CD4-positive, alpha-beta T cell (primary cell): ENCODE results near the gene NEK5. TPM values are rescaled to one million over a fixed set of nuclear protein-coding genes. Genes with fewer than 3 reads are reported as not detected.

Source experiments
- ATAC-seq: fragments of 200-7000 bp; cut with Tn5 transposase; one replicate; pipeline ENCODE4 v1.10.0; 2022; ENCODE audit warnings: mild to moderate bottlenecking; ENCODE audit not compliant: poor library complexity
- CTCF ChIA-PET: fragments of 350-600 bp; sonication (Branson Sonifier 250); formaldehyde crosslinking; loops from one replicate; lab custom pipeline; 2021; ENCODE audit warnings: antibody characterized with exemption, inconsistent platforms; lab: Charles Lee
- POLR2A ChIA-PET: fragments of 350-600 bp; sonication (Branson Sonifier 250); formaldehyde crosslinking; loops from one replicate; lab custom pipeline; 2021; ENCODE audit warnings: antibody characterized with exemption, inconsistent platforms; lab: Charles Lee
- DNase-seq, 14 experiments: peaks; one replicate each; pipeline ENCODE4 v3.0.0-alpha.2; 2013 to 2020; ENCODE audit warnings: mixed read lengths in 2 of 14
- H3K27ac ChIP-seq, 2 donors: one replicate each; pipeline versions ENCODE4 v1.5.1 to v1.7.0; 2013; ENCODE audit warnings: low read length in 2 of 2, low read depth in 1 of 2, mild to moderate bottlenecking in 1 of 2
- H3K27me3 ChIP-seq, 2 experiments: 1 replicate in 1 of 2; 2 replicates in 1 of 2; pipeline versions ENCODE4 v1.6.1 to v1.7.0; 2013; ENCODE audit warnings: low read length in 2 of 2, control low read depth in 1 of 2, mild to moderate bottlenecking in 1 of 2, moderate library complexity in 1 of 2; ENCODE audit not compliant: insufficient read depth in 2 of 2, control insufficient read depth in 1 of 2
- H3K36me3 ChIP-seq: one replicate; pipeline ENCODE4 v1.6.1; 2013; ENCODE audit warnings: low read length, control low read depth; ENCODE audit not compliant: insufficient read depth
- H3K4me1 ChIP-seq: one replicate; pipeline ENCODE4 v1.6.1; 2013; ENCODE audit warnings: low read length, control low read depth; ENCODE audit not compliant: insufficient read depth
- H3K4me3 ChIP-seq: one replicate; pipeline ENCODE4 v1.5.1; 2013; ENCODE audit warnings: mild to moderate bottlenecking, low read length, moderate library complexity
- H3K9me3 ChIP-seq, 2 experiments: 1 replicate in 1 of 2; 2 replicates in 1 of 2; pipeline versions ENCODE4 v1.6.1 to v1.7.0; 2013; ENCODE audit warnings: low read length in 2 of 2, mild to moderate bottlenecking in 2 of 2, control low read depth in 1 of 2, moderate library complexity in 1 of 2; ENCODE audit not compliant: control insufficient read depth in 1 of 2, insufficient read depth in 1 of 2
- H3K27ac Mint-ChIP-seq: one replicate; pipeline ENCODE4 v1.8.0; 2020; ENCODE audit warnings: mixed read lengths
- H3K27me3 Mint-ChIP-seq: one replicate; pipeline ENCODE4 v1.8.0; 2021; ENCODE audit warnings: mixed read lengths
- H3K36me3 Mint-ChIP-seq: one replicate; pipeline ENCODE4 v1.8.0; 2021; ENCODE audit warnings: low read depth, mixed read lengths
- H3K4me1 Mint-ChIP-seq: one replicate; pipeline ENCODE4 v1.8.0; 2021; ENCODE audit warnings: low read depth, mixed read lengths
- H3K4me3 Mint-ChIP-seq: one replicate; pipeline ENCODE4 v1.8.0; 2020; ENCODE audit warnings: mild to moderate bottlenecking, mixed read lengths
- H3K9me3 Mint-ChIP-seq: one replicate; pipeline ENCODE4 v1.8.0; 2020; ENCODE audit warnings: mixed read lengths
- intact Hi-C, 2 experiments: fragments of 100-400 bp; cut with DNase I in 1 of 2; cut with micrococcal nuclease in 1 of 2; formaldehyde crosslinking; loops; one replicate each; pipeline versions ENCODE4 v1.15.1 to v1.9.0; 2023 to 2025; cut with DNase I, micrococcal nuclease
- total RNA-seq, 174 experiments: library from RNA in 2 of 174; stranded (reverse) in 2 of 174; gene quantifications; one replicate each; pipeline ENCODE4 v1.2.3 and lab custom pipeline; 2021 to 2026
- TF ChIP-seq, protein P1 (sequence below): fragments of 200-600 bp; IDR thresholded peaks from one replicate; pipeline ENCODE4 v1.8.0; 2022; ENCODE audit warnings: antibody characterized with exemption, mild to moderate bottlenecking

The NEK5 gene
- total RNA-seq, 2 experiments from 2014 or later = 0.08 TPM; not detected in 1

DNA sequence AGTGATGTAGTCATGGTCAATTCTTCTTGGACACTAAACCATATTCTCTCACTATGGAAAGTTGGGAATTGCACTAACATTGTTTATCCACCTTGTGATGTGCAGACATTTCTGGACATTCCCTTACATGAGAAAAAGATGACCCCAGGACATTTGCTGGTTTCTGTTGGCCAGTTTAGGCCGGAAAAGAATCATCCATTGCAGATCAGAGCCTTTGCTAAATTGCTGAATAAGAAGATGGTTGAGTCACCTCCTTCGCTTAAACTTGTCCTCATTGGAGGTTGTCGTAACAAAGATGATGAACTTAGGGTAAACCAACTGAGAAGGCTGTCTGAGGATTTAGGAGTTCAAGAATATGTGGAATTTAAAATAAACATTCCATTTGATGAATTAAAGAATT, 104.4 kb downstream of the NEK5 start, which contains the start of gene UTP14C:
TSS of gene UTP14C (plus strand) at position 211 of the 400 bp plus-strand sequence. CDS start 4,114 bp downstream, outside the sequence.
- no peaks in the 10 kb centered on the region for H3K27me3 Mint-ChIP-seq
- peaks cover 67% of the 10 kb centered on the region for H3K36me3 ChIP-seq
- no peaks in the 10 kb centered on the region for H3K9me3 Mint-ChIP-seq
- H3K4me1 ChIP-seq = peaks cover 6% of the 10 kb centered on the region
- peaks cover 35% of the 10 kb centered on the region for H3K4me1 Mint-ChIP-seq
- H3K27me3 ChIP-seq = no peaks in the 10 kb centered on the region
- CTCF ChIA-PET = no interaction called here
- DNase-seq (no peak), ATAC-seq (no peak)
- no peak within 1 kb of the TSS for H3K4me3 Mint-ChIP-seq
- H3K4me3 ChIP-seq = no peak within 1 kb of the TSS
- TF ChIP-seq, protein P1, sequence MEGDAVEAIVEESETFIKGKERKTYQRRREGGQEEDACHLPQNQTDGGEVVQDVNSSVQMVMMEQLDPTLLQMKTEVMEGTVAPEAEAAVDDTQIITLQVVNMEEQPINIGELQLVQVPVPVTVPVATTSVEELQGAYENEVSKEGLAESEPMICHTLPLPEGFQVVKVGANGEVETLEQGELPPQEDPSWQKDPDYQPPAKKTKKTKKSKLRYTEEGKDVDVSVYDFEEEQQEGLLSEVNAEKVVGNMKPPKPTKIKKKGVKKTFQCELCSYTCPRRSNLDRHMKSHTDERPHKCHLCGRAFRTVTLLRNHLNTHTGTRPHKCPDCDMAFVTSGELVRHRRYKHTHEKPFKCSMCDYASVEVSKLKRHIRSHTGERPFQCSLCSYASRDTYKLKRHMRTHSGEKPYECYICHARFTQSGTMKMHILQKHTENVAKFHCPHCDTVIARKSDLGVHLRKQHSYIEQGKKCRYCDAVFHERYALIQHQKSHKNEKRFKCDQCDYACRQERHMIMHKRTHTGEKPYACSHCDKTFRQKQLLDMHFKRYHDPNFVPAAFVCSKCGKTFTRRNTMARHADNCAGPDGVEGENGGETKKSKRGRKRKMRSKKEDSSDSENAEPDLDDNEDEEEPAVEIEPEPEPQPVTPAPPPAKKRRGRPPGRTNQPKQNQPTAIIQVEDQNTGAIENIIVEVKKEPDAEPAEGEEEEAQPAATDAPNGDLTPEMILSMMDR = no peak
- POLR2A ChIA-PET = no interaction called here
- H3K27ac ChIP-seq = no peak within 1 kb of the TSS
- peaks cover 0 to 4% of the 10 kb centered on the region in 2 experiments for H3K9me3 ChIP-seq
- intact Hi-C loops = no loop called here
- H3K27ac Mint-ChIP-seq = no peak within 1 kb of the TSS
- H3K36me3 Mint-ChIP-seq = peaks cover 97% of the 10 kb centered on the region

DNA sequence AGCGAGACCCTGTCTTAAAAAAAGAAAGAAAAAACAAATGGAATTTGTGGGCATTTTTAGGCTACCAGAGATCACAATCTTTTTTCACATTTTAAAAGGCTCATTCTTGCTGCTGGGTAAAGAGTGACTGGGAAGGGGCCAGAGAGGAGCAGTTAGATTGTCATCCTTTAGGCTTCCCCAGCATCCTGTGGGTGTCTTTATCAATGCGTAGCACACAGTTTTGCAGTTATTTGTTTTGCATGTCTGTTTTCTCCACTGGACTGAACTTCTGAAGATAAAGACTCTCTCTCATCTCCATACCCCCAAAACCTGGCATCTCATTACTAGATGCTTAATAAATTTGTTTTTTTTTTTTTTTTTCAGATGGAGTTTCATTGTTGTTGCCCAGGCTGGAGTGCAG, 106.5 kb downstream of the NEK5 start:
- CTCF ChIA-PET = no interaction called here
- POLR2A ChIA-PET = no interaction called here

DNA sequence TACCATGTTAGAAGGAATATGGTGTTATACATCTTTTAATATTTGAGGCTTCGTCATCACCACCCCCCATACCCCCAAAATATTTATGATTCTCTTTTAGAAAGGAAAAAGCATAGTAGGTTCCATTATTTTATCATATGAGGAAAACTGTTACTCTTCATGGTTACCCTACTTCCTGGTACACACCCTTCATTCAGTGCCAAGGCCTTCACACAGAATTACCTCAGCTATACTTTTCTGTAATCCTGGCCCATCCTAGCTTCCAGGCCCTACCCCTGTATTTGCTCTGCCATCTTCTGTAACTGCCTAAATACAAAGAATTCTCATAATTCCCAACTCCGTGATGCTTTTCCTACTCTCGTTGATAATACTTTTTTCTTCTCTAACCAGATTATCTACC, 108.7 kb downstream of the NEK5 start:
- intact Hi-C loops = no loop called here

More for the DNA sequence above, 106.5 kb downstream of the NEK5 start:
- Histone ChIP-seq H3K4me1 (peaks cover 6% of the 10 kb centered on the region), H3K9me3 (no peaks in the 10 kb centered on the region), H3K4me3 (no peak overlapping the region), H3K27me3 (no peaks in the 10 kb centered on the region), H3K36me3 (peaks cover 58% of the 10 kb centered on the region), H3K27ac (no peak overlapping the region)
- TF ChIP-seq, protein P1 = no peak
- ATAC-seq = no peak
- H3K9me3 Mint-ChIP-seq = no peaks in the 10 kb centered on the region
- H3K27ac Mint-ChIP-seq = no peak overlapping the region
- H3K4me3 Mint-ChIP-seq = no peak overlapping the region
- H3K4me1 Mint-ChIP-seq = peaks cover 41% of the 10 kb centered on the region
- H3K36me3 Mint-ChIP-seq = peaks cover 96% of the 10 kb centered on the region
- H3K27me3 Mint-ChIP-seq = no peaks in the 10 kb centered on the region
- no peak for DNase-seq
- intact Hi-C loops = no loop called here

More for the DNA sequence above, 108.7 kb downstream of the NEK5 start:
- no peak overlapping the region for H3K27ac Mint-ChIP-seq
- H3K9me3 Mint-ChIP-seq = no peaks in the 10 kb centered on the region
- ChIA-PET POLR2A (no interaction called here), CTCF (no interaction called here)
- ATAC-seq (no peak), DNase-seq (no peak)
- TF ChIP-seq, protein P1 = no peak
- H3K4me1 Mint-ChIP-seq = peaks cover 31% of the 10 kb centered on the region
- Histone ChIP-seq H3K27ac (no peak overlapping the region), H3K36me3 (peaks cover 46% of the 10 kb centered on the region), H3K4me1 (no peaks in the 10 kb centered on the region), H3K4me3 (no peak overlapping the region), H3K27me3 (no peaks in the 10 kb centered on the region), H3K9me3 (no peaks in the 10 kb centered on the region)
- peaks cover 91% of the 10 kb centered on the region for H3K36me3 Mint-ChIP-seq
- H3K4me3 Mint-ChIP-seq = no peak overlapping the region
- H3K27me3 Mint-ChIP-seq = no peaks in the 10 kb centered on the region
